Parathyroid adenoma (tissue), 2 donors: Measurements from ENCODE around the gene LRRFIP2.
A peak's percentile ranks its signal among the peaks of the same experiment; 100 is the strongest.

Experiments used
- H2AFZ ChIP-seq: fragments of 300-600 bp; sonication (generic); one replicate; pipeline ENCODE4 v1.7.0; 2017; ENCODE audit warnings: antibody characterized with exemption, mild to moderate bottlenecking
- H3K27ac ChIP-seq: fragments of 300-600 bp; sonication (generic); one replicate; pipeline ENCODE4 v1.7.0; 2017
- H3K27me3 ChIP-seq: fragments of 300-600 bp; sonication (generic); one replicate; pipeline ENCODE4 v1.7.0; 2017; ENCODE audit warnings: low read length; ENCODE audit not compliant: control insufficient read depth, insufficient read depth
- H3K36me3 ChIP-seq: fragments of 300-600 bp; sonication (generic); one replicate; pipeline ENCODE4 v1.7.0; 2017; ENCODE audit warnings: low read length; ENCODE audit not compliant: control insufficient read depth, insufficient read depth
- H3K4me1 ChIP-seq: fragments of 300-600 bp; sonication (generic); one replicate; pipeline ENCODE4 v1.7.0; 2017; ENCODE audit warnings: control low read depth
- H3K4me2 ChIP-seq: fragments of 300-600 bp; sonication (generic); one replicate; pipeline ENCODE4 v1.7.0; 2017; ENCODE audit warnings: low read length
- H3K4me3 ChIP-seq: fragments of 300-600 bp; sonication (generic); one replicate; pipeline ENCODE4 v1.7.0; 2017; ENCODE audit warnings: low read depth, low read length
- H3K79me2 ChIP-seq: fragments of 300-600 bp; sonication (generic); one replicate; pipeline ENCODE4 v1.7.0; 2017; ENCODE audit warnings: control low read depth
- H3K9ac ChIP-seq: fragments of 300-600 bp; sonication (generic); one replicate; pipeline ENCODE4 v1.7.0; 2017; ENCODE audit warnings: mild to moderate bottlenecking
- H3K9me3 ChIP-seq: fragments of 300-600 bp; sonication (generic); one replicate; pipeline ENCODE4 v1.7.0; 2017; ENCODE audit warnings: low read length; ENCODE audit not compliant: control insufficient read depth
- TF ChIP-seq, protein P1 (sequence below): fragments of 300-600 bp; sonication (generic); IDR thresholded peaks from one replicate; pipeline ENCODE4 v1.7.0; 2017; ENCODE audit warnings: antibody characterized with exemption, mild to moderate bottlenecking
- donor health status: primary hyperparathyroidism.

LRRFIP2 gene

DNA sequence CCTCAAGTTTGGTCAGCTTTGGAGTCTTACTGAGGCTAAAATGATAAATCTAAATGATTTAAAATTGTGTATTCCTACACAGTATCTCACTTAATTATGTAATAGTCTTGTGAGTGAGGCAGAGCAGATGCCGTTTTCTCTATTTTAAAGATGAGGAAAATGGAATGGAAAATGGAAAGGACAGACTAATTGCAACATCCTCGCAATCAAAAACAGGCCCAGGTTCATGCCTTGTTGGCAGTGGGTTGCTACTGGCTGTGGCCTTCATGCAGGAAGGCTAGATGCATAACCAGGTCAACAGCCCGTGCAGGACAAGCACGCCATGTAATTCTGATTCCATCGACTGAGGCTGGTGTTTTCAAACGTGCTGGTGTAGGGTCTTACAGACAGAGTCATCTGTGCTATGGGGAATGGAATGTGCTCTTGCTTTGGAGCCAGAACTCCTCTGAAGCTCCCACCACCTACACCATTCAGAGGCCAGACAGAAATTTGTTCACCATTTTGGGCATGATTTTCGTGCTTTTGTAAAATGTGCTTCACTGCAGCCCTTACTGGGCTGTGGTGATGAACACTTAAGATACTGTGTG lies 143.2 kb downstream of the LRRFIP2 start:
- Histone ChIP-seq H3K4me2 (no peak overlapping the region), H3K79me2 (no peaks in the 10 kb centered on the region), H3K9ac (no peak overlapping the region), H3K9me3 (no peaks in the 10 kb centered on the region), H3K36me3 (no peaks in the 10 kb centered on the region), H3K27me3 (no peaks in the 10 kb centered on the region), H3K4me1 (peaks cover 18% of the 10 kb centered on the region), H3K27ac (no peak overlapping the region), H2AFZ (no peak overlapping the region), H3K4me3 (no peak overlapping the region)
- TF ChIP-seq, protein P1, sequence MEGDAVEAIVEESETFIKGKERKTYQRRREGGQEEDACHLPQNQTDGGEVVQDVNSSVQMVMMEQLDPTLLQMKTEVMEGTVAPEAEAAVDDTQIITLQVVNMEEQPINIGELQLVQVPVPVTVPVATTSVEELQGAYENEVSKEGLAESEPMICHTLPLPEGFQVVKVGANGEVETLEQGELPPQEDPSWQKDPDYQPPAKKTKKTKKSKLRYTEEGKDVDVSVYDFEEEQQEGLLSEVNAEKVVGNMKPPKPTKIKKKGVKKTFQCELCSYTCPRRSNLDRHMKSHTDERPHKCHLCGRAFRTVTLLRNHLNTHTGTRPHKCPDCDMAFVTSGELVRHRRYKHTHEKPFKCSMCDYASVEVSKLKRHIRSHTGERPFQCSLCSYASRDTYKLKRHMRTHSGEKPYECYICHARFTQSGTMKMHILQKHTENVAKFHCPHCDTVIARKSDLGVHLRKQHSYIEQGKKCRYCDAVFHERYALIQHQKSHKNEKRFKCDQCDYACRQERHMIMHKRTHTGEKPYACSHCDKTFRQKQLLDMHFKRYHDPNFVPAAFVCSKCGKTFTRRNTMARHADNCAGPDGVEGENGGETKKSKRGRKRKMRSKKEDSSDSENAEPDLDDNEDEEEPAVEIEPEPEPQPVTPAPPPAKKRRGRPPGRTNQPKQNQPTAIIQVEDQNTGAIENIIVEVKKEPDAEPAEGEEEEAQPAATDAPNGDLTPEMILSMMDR: no peak

DNA sequence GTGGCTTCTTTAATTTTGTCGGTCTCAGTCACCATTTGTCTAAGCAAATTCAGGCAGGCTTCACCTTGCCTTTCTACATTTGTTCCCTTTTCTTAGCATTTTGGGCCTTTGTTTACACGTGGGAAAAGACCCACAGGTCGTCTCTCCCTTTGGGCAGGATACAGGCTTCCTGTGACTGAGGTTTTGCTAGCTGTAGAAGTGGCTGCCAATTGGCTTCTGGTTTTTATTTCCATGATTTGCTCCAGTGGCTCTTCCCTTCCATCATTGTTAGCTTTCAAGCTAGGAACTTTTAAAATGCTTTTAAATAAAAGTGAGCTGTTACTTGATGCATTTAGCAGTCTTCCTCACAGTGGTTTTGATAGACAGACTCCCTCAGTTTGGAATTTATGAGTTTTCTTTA lies 143.8 kb downstream of the LRRFIP2 start:
- Histone ChIP-seq H3K79me2 (no peaks in the 10 kb centered on the region), H3K4me2 (no peak overlapping the region), H3K9me3 (no peaks in the 10 kb centered on the region), H3K27ac (no peak overlapping the region), H3K4me3 (no peak overlapping the region), H2AFZ (no peak overlapping the region), H3K27me3 (no peaks in the 10 kb centered on the region), H3K9ac (no peak overlapping the region), H3K36me3 (no peaks in the 10 kb centered on the region), H3K4me1 (peaks cover 18% of the 10 kb centered on the region)
- TF ChIP-seq, protein P1: no peak

DNA sequence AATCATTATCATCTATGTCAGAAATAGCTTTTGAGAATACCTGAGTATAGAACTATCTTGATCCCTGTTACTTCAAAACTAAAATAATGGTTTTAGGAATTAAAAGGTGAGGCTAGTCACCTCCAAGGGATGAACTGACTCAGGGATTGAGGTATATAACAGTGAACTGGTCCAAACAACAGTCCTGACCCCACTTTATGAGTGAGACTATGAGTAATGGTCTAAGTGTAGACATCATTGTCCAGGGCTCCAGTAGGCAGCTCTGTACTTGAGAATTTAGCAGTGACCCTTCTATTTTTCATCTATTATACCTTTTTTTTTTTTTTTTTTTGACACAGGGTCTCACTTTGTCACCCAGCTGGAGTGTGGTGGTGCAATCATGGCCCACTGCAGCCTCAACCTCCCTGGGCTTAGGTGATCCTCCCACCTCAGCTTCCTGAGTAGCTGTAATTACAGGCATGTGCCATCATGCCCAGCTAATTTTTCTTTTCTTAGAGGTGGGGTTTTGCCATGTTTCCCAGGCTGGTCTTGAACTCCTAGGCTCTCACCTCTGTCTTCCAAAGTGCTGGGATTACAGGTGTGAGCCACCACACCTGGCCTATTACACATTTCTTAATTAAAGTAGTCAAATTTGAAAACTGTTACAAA lies 144.7 kb downstream of the LRRFIP2 start:
- TF ChIP-seq, protein P1: no peak
- no peak overlapping the region for H3K9ac ChIP-seq
- no peaks in the 10 kb centered on the region for H3K36me3 ChIP-seq
- H3K4me2 ChIP-seq: no peak overlapping the region
- no peaks in the 10 kb centered on the region for H3K79me2 ChIP-seq
- peaks cover 18% of the 10 kb centered on the region for H3K4me1 ChIP-seq
- H3K4me3 ChIP-seq: no peak overlapping the region
- no peak overlapping the region for H2AFZ ChIP-seq
- H3K27me3 ChIP-seq: no peaks in the 10 kb centered on the region
- H3K27ac ChIP-seq: peak overlapping the region; percentile 5
- H3K9me3 ChIP-seq: no peaks in the 10 kb centered on the region

DNA sequence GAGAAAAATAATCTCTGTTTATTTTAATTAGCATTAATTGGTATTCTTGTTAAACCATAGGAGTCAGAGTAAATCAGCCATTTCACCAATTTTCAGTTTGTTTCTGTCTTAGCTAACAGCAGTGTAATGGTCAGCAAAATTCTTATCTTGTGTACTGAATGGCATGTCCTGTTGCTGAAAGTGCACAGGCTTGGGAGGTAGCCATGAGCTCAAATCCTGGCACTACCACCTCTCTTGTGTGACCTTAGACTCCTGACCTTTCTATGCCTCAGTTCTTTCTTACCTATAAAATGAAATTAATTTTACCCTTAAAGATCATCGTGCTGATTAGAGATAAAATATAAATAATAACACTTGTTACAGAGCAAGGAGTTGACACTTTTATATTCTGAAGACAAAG lies 145.3 kb downstream of the LRRFIP2 start:
- H3K27ac ChIP-seq: no peak overlapping the region
- no peaks in the 10 kb centered on the region for H3K36me3 ChIP-seq
- no peak overlapping the region for H3K9ac ChIP-seq
- TF ChIP-seq, protein P1: no peak
- peak overlapping the region; percentile 35 for H3K4me2 ChIP-seq
- no peak overlapping the region for H2AFZ ChIP-seq
- H3K9me3 ChIP-seq: no peaks in the 10 kb centered on the region
- H3K4me3 ChIP-seq: no peak overlapping the region
- H3K4me1 ChIP-seq: peaks cover 18% of the 10 kb centered on the region
- no peaks in the 10 kb centered on the region for H3K27me3 ChIP-seq
- H3K79me2 ChIP-seq: no peaks in the 10 kb centered on the region

DNA sequence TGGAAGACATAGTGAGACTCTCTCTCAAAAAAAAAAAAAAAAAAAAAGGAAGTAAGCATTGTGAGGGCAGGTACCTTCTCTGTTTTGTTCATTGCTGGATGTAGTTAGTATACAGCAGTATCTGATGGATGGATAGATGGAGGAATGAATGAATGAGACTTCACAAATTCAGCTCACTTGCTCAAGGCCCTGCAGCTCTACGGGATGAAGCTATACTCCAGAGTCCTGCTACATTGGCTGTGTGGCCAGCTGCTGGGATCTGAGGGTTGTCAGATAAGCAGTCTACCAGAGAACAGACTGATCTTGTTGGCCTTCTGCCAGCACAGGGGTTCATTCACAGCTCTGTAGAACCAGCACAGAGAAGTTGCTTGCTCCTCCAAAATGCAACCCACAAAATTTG lies 146.1 kb downstream of the LRRFIP2 start:
- H3K9me3 ChIP-seq: no peaks in the 10 kb centered on the region
- H2AFZ ChIP-seq: no peak overlapping the region
- no peak overlapping the region for H3K4me2 ChIP-seq
- H3K4me1 ChIP-seq: peaks cover 18% of the 10 kb centered on the region
- H3K27ac ChIP-seq: no peak overlapping the region
- H3K9ac ChIP-seq: no peak overlapping the region
- H3K27me3 ChIP-seq: no peaks in the 10 kb centered on the region
- no peaks in the 10 kb centered on the region for H3K79me2 ChIP-seq
- H3K36me3 ChIP-seq: no peaks in the 10 kb centered on the region
- no peak overlapping the region for H3K4me3 ChIP-seq
- TF ChIP-seq, protein P1: no peak
